GM23338 (cell line): ENCODE data around the gene RSPO3. TPM values are rescaled to one million over a fixed set of nuclear protein-coding genes. Genes with fewer than 3 reads are reported as not detected.

Experiments used
- ATAC-seq: fragments of 200-7000 bp; cut with Tn5 transposase; 3 replicates; pipeline ENCODE4 v1.9.1; 2020
- DNase-seq: peaks from one replicate; pipeline ENCODE4 v3.0.0-alpha.2; 2015; ENCODE audit warnings: low spot score
- H2AFZ ChIP-seq: fragments of 200-600 bp; sonication (generic); 2 replicates; pipeline ENCODE4 v1.8.0; 2016; ENCODE audit warnings: antibody characterized with exemption, mild to moderate bottlenecking, moderate library complexity
- H3F3A ChIP-seq: fragments of 200-600 bp; sonication (generic); replicated peaks from 2 replicates; pipeline ENCODE4 v1.8.0; 2017; ENCODE audit warnings: antibody characterized with exemption, mixed run types, low read depth
- H3K27ac ChIP-seq: fragments of 200-600 bp; sonication (generic); 2 replicates; pipeline ENCODE4 v1.6.1; 2016; ENCODE audit warnings: low read depth
- H3K27me3 ChIP-seq: fragments of 200-600 bp; sonication (generic); 2 replicates; pipeline ENCODE4 v1.8.0; 2016; ENCODE audit warnings: mild to moderate bottlenecking, mixed run types, moderate library complexity; ENCODE audit not compliant: insufficient read depth
- H3K36me3 ChIP-seq: fragments of 200-600 bp; sonication (generic); 2 replicates; pipeline ENCODE4 v1.8.0; 2016; ENCODE audit warnings: mild to moderate bottlenecking; ENCODE audit not compliant: insufficient read depth
- H3K4me1 ChIP-seq: fragments of 200-600 bp; sonication (generic); 2 replicates; pipeline ENCODE4 v1.8.0; 2016; ENCODE audit warnings: mild to moderate bottlenecking, moderate library complexity; ENCODE audit not compliant: insufficient read depth
- H3K4me2 ChIP-seq: fragments of 200-600 bp; sonication (generic); 2 replicates; pipeline ENCODE4 v1.7.1; 2017; ENCODE audit warnings: mixed run types
- H3K4me3 ChIP-seq: fragments of 200-600 bp; sonication (generic); 2 replicates; pipeline ENCODE4 v1.6.1; 2016; ENCODE audit warnings: mixed run types
- H3K79me2 ChIP-seq: fragments of 200-600 bp; sonication (generic); replicated peaks from 2 replicates; pipeline ENCODE4 v1.8.0; 2017; ENCODE audit warnings: mild to moderate bottlenecking; ENCODE audit not compliant: insufficient read depth
- H3K9me2 ChIP-seq: fragments of 200-600 bp; sonication (generic); 2 replicates; pipeline ENCODE4 v1.8.0; 2017; ENCODE audit not compliant: insufficient read depth
- H4K20me1 ChIP-seq: fragments of 200-600 bp; sonication (generic); replicated peaks from 2 replicates; pipeline ENCODE4 v1.8.0; 2017; ENCODE audit warnings: mild to moderate bottlenecking; ENCODE audit not compliant: insufficient read depth
- H3K27ac Mint-ChIP-seq: 2 replicates; pipeline ENCODE4 v1.8.0; 2020; ENCODE audit warnings: inconsistent platforms, mild to moderate bottlenecking, moderate library complexity, mixed read lengths
- H3K27me3 Mint-ChIP-seq: 3 replicates; pipeline ENCODE4 v1.8.0; 2022; ENCODE audit warnings: low read depth, mild to moderate bottlenecking, moderate library complexity, mixed read lengths, inconsistent platforms; ENCODE audit not compliant: insufficient read depth, poor library complexity
- H3K36me3 Mint-ChIP-seq: 3 replicates; pipeline ENCODE4 v1.8.0; 2021; ENCODE audit warnings: low read depth, mild to moderate bottlenecking, inconsistent platforms, moderate library complexity, mixed read lengths
- H3K4me1 Mint-ChIP-seq: 3 replicates; pipeline ENCODE4 v1.8.0; 2020; ENCODE audit warnings: mild to moderate bottlenecking, inconsistent platforms, mixed read lengths
- H3K4me3 Mint-ChIP-seq: 3 replicates; pipeline ENCODE4 v1.8.0; 2021; ENCODE audit warnings: moderate library complexity, mild to moderate bottlenecking, inconsistent platforms, mixed read lengths
- H3K9me3 Mint-ChIP-seq: 3 replicates; pipeline ENCODE4 v1.8.0; 2020; ENCODE audit warnings: moderate library complexity, mild to moderate bottlenecking, inconsistent platforms, mixed read lengths
- CREB1 ChIP-seq: fragments of 250-450 bp; sonication (Bioruptor Pico); IDR thresholded peaks from 2 replicates; pipeline ENCODE4 v1.5.0; 2020; ENCODE audit warnings: low read depth, mild to moderate bottlenecking, moderate library complexity
- CTCF ChIP-seq, 2 experiments: fragments of 200-600 bp in 1 of 2; sonication (generic) in 1 of 2; conservative IDR thresholded peaks; 2 replicates each; pipeline versions ENCODE4 v1.5.1 to v1.6.1; 2016 to 2017; ENCODE audit warnings: antibody characterized with exemption in 2 of 2, low read depth in 2 of 2, mild to moderate bottlenecking in 2 of 2, moderate library complexity in 1 of 2
- ETS1 ChIP-seq: IDR thresholded peaks from 2 replicates; pipeline ENCODE4 v1.6.1; 2016; ENCODE audit warnings: antibody characterized with exemption
- EZH2 ChIP-seq: fragments of 200-600 bp; sonication (generic); IDR thresholded peaks from one replicate; pipeline ENCODE4 v1.8.0; 2017; ENCODE audit warnings: antibody characterized with exemption, mild to moderate bottlenecking, low read depth; ENCODE audit not compliant: unreplicated experiment
- EZH2phosphoT487 ChIP-seq: fragments of 200-600 bp; sonication (generic); IDR thresholded peaks from one replicate; pipeline ENCODE4 v1.8.1; 2018; ENCODE audit warnings: antibody characterized with exemption; ENCODE audit not compliant: unreplicated experiment
- JUNB ChIP-seq: IDR thresholded peaks from one replicate; pipeline ENCODE4 v1.6.1; 2016; ENCODE audit warnings: antibody characterized with exemption; ENCODE audit not compliant: unreplicated experiment
- NANOG ChIP-seq: IDR thresholded peaks from 2 replicates; pipeline ENCODE4 v1.6.1; 2016; ENCODE audit warnings: antibody characterized with exemption, borderline replicate concordance
- POLR2AphosphoS5 ChIP-seq: IDR thresholded peaks from 2 replicates; pipeline ENCODE4 v1.6.1; 2016; ENCODE audit warnings: antibody characterized with exemption, low read depth
- REST ChIP-seq: IDR thresholded peaks from one replicate; pipeline ENCODE4 v1.6.1; 2018; ENCODE audit warnings: antibody characterized with exemption; ENCODE audit not compliant: unreplicated experiment
- STAT1 ChIP-seq: IDR thresholded peaks from one replicate; pipeline ENCODE4 v1.6.1; 2016; ENCODE audit warnings: antibody characterized with exemption; ENCODE audit not compliant: unreplicated experiment
- ZNF114 ChIP-seq: fragments of 250-450 bp; sonication (Bioruptor Pico); IDR thresholded peaks from 2 replicates; pipeline ENCODE4 v1.5.0; 2020; ENCODE audit warnings: mild to moderate bottlenecking, moderate library complexity
- ZNF331 ChIP-seq: fragments of 250-450 bp; sonication (Bioruptor Pico); IDR thresholded peaks from 2 replicates; pipeline ENCODE4 v1.5.0; 2020; ENCODE audit warnings: low read depth, mild to moderate bottlenecking, moderate library complexity
- polyA plus RNA-seq: library from polyadenylated mRNA; unstranded; fragments of >200 nt; fragmentation: Nextera tagmentation; extraction: Ambion mirVana; gene quantifications from 2 replicates; pipeline ENCODE4 v1.2.1, GENCODE V29; 2016
- total RNA-seq: library from RNA; depleted of rRNA; stranded (reverse); fragments of >200 nt; shearing (Covaris generic); gene quantifications from 2 replicates; pipeline ENCODE4 v1.2.3, GENCODE V29; 2014

Gene RSPO3
- total and polyA plus RNA-seq, 2 experiments from 2014 or later = not detected

GRCh38 chr6:127131772-127132376 is 13.4 kb downstream of the RSPO3 start:
- ATAC-seq (no peak), DNase-seq (no peak)
- H3K4me3 Mint-ChIP-seq = no peak overlapping the region
- H3K27ac Mint-ChIP-seq = no peak overlapping the region
- H3K4me1 ChIP-seq = no peaks in the 10 kb centered on the region
- no peak overlapping the region for H3K4me3 ChIP-seq
- H3K36me3 ChIP-seq = no peaks in the 10 kb centered on the region
- no peaks in the 10 kb centered on the region for H4K20me1 ChIP-seq
- H3F3A ChIP-seq = no peaks in the 10 kb centered on the region
- no peak overlapping the region for H2AFZ ChIP-seq
- no peaks in the 10 kb centered on the region for H3K9me2 ChIP-seq
- H3K4me1 Mint-ChIP-seq = no peaks in the 10 kb centered on the region
- TF ChIP-seq ETS1 = no peak
- no peaks in the 10 kb centered on the region for H3K27me3 Mint-ChIP-seq
- H3K27me3 ChIP-seq = no peaks in the 10 kb centered on the region
- no peaks in the 10 kb centered on the region for H3K9me3 Mint-ChIP-seq
- no peak overlapping the region for H3K27ac ChIP-seq
- no peaks in the 10 kb centered on the region for H3K79me2 ChIP-seq
- no peak overlapping the region for H3K4me2 ChIP-seq
- no peaks in the 10 kb centered on the region for H3K36me3 Mint-ChIP-seq

GRCh38 chr6:127134136-127134535 is 15.7 kb downstream of the RSPO3 start:
- Histone ChIP-seq H3K4me2 (no peak overlapping the region), H3K9me2 (no peaks in the 10 kb centered on the region), H3F3A (no peaks in the 10 kb centered on the region), H3K27me3 (no peaks in the 10 kb centered on the region), H3K4me1 (no peaks in the 10 kb centered on the region), H3K36me3 (no peaks in the 10 kb centered on the region), H2AFZ (no peak overlapping the region), H3K4me3 (no peak overlapping the region), H4K20me1 (no peaks in the 10 kb centered on the region), H3K79me2 (no peaks in the 10 kb centered on the region), H3K27ac (no peak overlapping the region)
- Mint-ChIP-seq H3K27ac (no peak overlapping the region), H3K4me1 (no peaks in the 10 kb centered on the region), H3K9me3 (no peaks in the 10 kb centered on the region), H3K36me3 (no peaks in the 10 kb centered on the region), H3K4me3 (no peak overlapping the region), H3K27me3 (no peaks in the 10 kb centered on the region)
- DNase-seq (no peak), ATAC-seq (no peak)
- TF ChIP-seq ZNF331 (no peak), EZH2phosphoT487 (no peak), NANOG (no peak), ETS1 (no peak), CREB1 (no peak), EZH2 (no peak), JUNB (no peak), CTCF (conservative IDR thresholded peaks at IDR 0.05; ENCODE audit: low read depth in 2 of 2) (no peak), STAT1 (no peak), ZNF114 (CRISPR knock-in tag) (no peak), POLR2AphosphoS5 (no peak), REST (no peak)
